Activated naive CD8-positive, alpha-beta T cell treated with anti-CD3 and anti-CD28 coated beads for 36 hours (primary cell): ENCODE data around the gene CDK18. TPM values are rescaled to one million over a fixed set of nuclear protein-coding genes. Genes with fewer than 3 reads are reported as not detected.

Source experiments
- DNase-seq: peaks from one replicate; pipeline ENCODE4 v3.0.0; 2021
- H3K27ac Mint-ChIP-seq: one replicate; pipeline ENCODE4 v1.8.0; 2022; ENCODE audit warnings: mild to moderate bottlenecking, moderate library complexity, mixed read lengths
- H3K27me3 Mint-ChIP-seq: one replicate; pipeline ENCODE4 v1.8.0; 2022; ENCODE audit warnings: mild to moderate bottlenecking, mixed read lengths
- H3K36me3 Mint-ChIP-seq: one replicate; pipeline ENCODE4 v1.8.0; 2021; ENCODE audit warnings: mild to moderate bottlenecking, mixed read lengths
- H3K4me1 Mint-ChIP-seq: one replicate; pipeline ENCODE4 v1.8.0; 2021; ENCODE audit warnings: mixed read lengths
- H3K4me3 Mint-ChIP-seq: one replicate; pipeline ENCODE4 v1.8.0; 2022; ENCODE audit warnings: mild to moderate bottlenecking, moderate library complexity, mixed read lengths
- H3K9me3 Mint-ChIP-seq: one replicate; pipeline ENCODE4 v1.8.0; 2022; ENCODE audit warnings: mixed read lengths
- total RNA-seq, 2 experiments: library from RNA; stranded (reverse); gene quantifications; one replicate each; pipeline ENCODE4 v1.2.3, GENCODE V29; 2021

The CDK18 gene
- total RNA-seq, 2 experiments from 2014 or later = 6.2 to 6.5 TPM

GRCh38 chr1:205581321-205581980, 77.0 kb downstream of the CDK18 start:
- Mint-ChIP-seq H3K4me3 (no peak overlapping the region), H3K9me3 (no peaks in the 10 kb centered on the region), H3K36me3 (no peaks in the 10 kb centered on the region), H3K4me1 (peaks cover 22% of the 10 kb centered on the region), H3K27ac (no peak overlapping the region), H3K27me3 (no peaks in the 10 kb centered on the region)
- no peak for DNase-seq

GRCh38 chr1:205582046-205582445, 77.6 kb downstream of the CDK18 start:
- Mint-ChIP-seq H3K27me3 (no peaks in the 10 kb centered on the region), H3K27ac (no peak overlapping the region), H3K4me3 (no peak overlapping the region), H3K36me3 (no peaks in the 10 kb centered on the region), H3K9me3 (no peaks in the 10 kb centered on the region), H3K4me1 (peaks cover 22% of the 10 kb centered on the region)
- DNase-seq = no peak

Other genes starting within 250 kb of the CDK18 start
- gene NUAK2, start 182.9 kb upstream of the CDK18 start, total RNA-seq = 1 to 10 TPM; 1.7 to 2.0 TPM
- not detected for gene KLHDC8A, start 147.7 kb upstream of the CDK18 start, total RNA-seq
- gene LEMD1, start 82.6 kb upstream of the CDK18 start, total RNA-seq = under 1 TPM in 1 of 2 experiments, not detected in 1; 0.78 TPM
- under 1 TPM; 0.12 to 0.19 TPM for gene BLACAT1, start 48.6 kb upstream of the CDK18 start, total RNA-seq
- 10 to 100 TPM; 71.0 to 76.9 TPM for gene ELK4, start 127.3 kb downstream of the CDK18 start, total RNA-seq
- under 1 TPM; 0.44 to 0.45 TPM for gene SLC45A3, start 175.8 kb downstream of the CDK18 start, total RNA-seq
- 100 to 1,000 TPM; 174 TPM for gene NUCKS1, start 245.5 kb downstream of the CDK18 start, total RNA-seq